C4-2B (cell line): ENCODE data around the gene PLPP4.

ENCODE experiments used
- ZFX ChIP-seq: fragments of 450-650 bp; IDR thresholded peaks from 2 replicates; pipeline ENCODE4 v1.6.1; 2017
- TF ChIP-seq, protein P1 (sequence below): fragments of 450-650 bp; conservative IDR thresholded peaks from 2 replicates; pipeline ENCODE4 v1.5.1; 2017; ENCODE audit warnings: mild to moderate bottlenecking

DNA sequence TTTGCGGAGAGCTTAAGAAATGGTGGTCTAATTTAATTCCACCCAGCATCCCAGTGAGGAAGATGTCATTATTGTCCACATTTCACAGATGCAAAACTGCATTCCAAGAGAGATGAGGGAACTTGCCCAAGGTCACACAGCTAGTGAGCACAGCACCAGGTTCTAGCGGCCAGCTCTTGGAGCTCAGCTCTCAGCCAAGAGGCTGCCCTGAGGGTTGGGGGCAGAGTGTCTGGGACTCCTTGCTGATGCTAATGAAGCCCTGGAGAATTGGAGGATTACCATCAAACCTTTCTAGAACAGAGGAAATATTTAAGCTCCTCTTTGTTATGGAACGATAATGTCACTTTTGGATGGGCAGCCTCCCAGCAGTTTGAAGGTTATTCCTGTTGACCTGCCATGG, 48.0 kb downstream of the PLPP4 start:
- TF ChIP-seq, protein P1, sequence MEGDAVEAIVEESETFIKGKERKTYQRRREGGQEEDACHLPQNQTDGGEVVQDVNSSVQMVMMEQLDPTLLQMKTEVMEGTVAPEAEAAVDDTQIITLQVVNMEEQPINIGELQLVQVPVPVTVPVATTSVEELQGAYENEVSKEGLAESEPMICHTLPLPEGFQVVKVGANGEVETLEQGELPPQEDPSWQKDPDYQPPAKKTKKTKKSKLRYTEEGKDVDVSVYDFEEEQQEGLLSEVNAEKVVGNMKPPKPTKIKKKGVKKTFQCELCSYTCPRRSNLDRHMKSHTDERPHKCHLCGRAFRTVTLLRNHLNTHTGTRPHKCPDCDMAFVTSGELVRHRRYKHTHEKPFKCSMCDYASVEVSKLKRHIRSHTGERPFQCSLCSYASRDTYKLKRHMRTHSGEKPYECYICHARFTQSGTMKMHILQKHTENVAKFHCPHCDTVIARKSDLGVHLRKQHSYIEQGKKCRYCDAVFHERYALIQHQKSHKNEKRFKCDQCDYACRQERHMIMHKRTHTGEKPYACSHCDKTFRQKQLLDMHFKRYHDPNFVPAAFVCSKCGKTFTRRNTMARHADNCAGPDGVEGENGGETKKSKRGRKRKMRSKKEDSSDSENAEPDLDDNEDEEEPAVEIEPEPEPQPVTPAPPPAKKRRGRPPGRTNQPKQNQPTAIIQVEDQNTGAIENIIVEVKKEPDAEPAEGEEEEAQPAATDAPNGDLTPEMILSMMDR = no peak
- no peak for TF ChIP-seq ZFX
